Duodenal mucosa (tissue), 2 donors: ENCODE measurements around the gene DUSP3.

Source experiments
- H3K27ac ChIP-seq: one replicate; pipeline ENCODE4 v1.7.0; 2013; ENCODE audit warnings: low read depth, low read length
- H3K27me3 ChIP-seq, 2 donors: one replicate each; pipeline ENCODE4 v1.7.0; 2013; ENCODE audit warnings: low read length in 2 of 2, control low read depth in 1 of 2; ENCODE audit not compliant: insufficient read depth in 2 of 2, control insufficient read depth in 1 of 2
- H3K36me3 ChIP-seq, 2 donors: one replicate each; pipeline ENCODE4 v1.7.0; 2013; ENCODE audit warnings: low read length in 2 of 2, control low read depth in 1 of 2; ENCODE audit not compliant: insufficient read depth in 2 of 2, control insufficient read depth in 1 of 2
- H3K4me1 ChIP-seq, 2 donors: one replicate each; pipeline ENCODE4 v1.7.0; 2013; ENCODE audit warnings: low read length in 2 of 2, control low read depth in 1 of 2; ENCODE audit not compliant: insufficient read depth in 2 of 2, control insufficient read depth in 1 of 2
- H3K4me3 ChIP-seq, 2 donors: one replicate each; pipeline ENCODE4 v1.7.0; 2013; ENCODE audit warnings: low read length in 2 of 2, low read depth in 1 of 2
- H3K9ac ChIP-seq, 2 donors: one replicate each; pipeline ENCODE4 v1.7.0; 2013; ENCODE audit warnings: low read length in 2 of 2, low read depth in 1 of 2
- H3K9me3 ChIP-seq, 2 donors: one replicate each; pipeline ENCODE4 v1.7.0; 2013; ENCODE audit warnings: low read length in 2 of 2, control low read depth in 1 of 2; ENCODE audit not compliant: control insufficient read depth in 1 of 2

Gene DUSP3

DNA sequence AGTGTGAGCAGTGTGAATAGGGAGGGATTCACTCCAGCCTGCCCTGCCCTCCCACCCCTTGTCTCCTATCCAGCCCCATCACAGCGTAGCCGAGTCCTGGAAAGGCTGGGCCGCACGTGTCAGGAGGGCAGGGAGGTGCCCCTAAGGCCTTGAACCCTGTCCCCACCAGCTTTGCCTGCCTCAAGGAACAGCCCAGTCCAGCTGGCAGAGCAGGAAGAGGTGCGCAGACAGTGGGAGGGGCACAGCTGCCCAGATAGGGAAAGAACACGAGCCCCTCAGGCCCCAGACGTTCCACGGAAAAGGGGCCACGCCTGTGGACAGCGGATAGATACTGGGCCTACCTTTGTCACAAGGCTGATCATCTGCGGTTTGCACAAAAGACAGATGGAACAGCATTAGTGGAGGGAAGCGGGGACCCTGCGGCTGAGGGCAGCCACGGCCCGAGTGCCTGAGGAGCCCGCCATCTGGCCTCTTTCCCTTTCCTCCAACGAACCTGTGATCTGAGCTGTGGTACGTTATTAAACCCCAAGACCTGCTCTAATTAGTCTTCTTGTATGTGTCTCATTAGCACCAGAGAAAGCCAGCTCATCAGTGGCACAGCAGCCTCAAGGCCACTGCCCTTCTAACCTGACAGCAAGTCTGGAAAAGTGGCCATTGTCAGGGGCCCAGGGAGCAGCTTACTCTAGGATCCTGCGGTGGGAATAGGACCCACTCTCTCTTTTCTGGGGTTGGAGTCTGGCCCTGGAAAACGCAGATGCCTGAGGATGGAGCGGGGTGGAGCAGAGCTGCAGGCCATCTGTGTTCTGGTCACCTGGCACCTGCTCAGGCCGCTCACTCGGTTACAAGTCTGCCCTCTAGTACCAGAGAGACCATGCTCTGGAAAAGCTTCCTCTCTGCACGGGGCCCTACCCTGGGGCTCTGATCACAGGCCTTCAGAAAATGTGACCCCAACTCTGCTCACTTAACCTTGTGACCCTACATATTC, 37.9 kb upstream of the DUSP3 start:
- Histone ChIP-seq H3K4me1 (peaks cover 8 to 9% of the 10 kb centered on the region in 2 donors), H3K27me3 (no peaks in the 10 kb centered on the region), H3K36me3 (peaks cover 0 to 4% of the 10 kb centered on the region in 2 donors), H3K27ac (no peak overlapping the region), H3K9ac (no peak overlapping the region), H3K4me3 (no peak overlapping the region), H3K9me3 (no peaks in the 10 kb centered on the region)

DNA sequence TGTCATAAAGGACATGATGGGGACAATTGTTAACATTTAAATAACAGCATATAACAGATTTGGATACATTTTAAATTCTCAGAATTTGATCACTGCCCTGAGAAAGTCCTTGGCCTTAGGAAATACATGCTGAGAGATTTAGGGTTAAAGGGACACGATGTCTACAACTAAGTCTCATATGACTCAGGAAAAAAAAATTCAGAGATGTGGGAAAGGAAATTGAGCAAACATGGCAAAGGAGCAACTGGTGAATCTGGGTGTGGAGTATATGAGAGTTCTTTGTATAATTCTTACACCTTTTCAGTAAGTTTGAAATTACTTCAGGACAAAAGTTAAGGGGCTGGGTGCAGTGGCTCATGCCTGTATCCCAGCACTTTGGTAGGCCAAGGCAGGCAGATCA, 35.9 kb upstream of the DUSP3 start:
- Histone ChIP-seq H3K27ac (no peak overlapping the region), H3K9me3 (no peaks in the 10 kb centered on the region), H3K36me3 (peaks cover 0 to 4% of the 10 kb centered on the region in 2 donors), H3K4me1 (peaks cover 8 to 9% of the 10 kb centered on the region in 2 donors), H3K9ac (no peak overlapping the region), H3K4me3 (no peak overlapping the region), H3K27me3 (no peaks in the 10 kb centered on the region)

DNA sequence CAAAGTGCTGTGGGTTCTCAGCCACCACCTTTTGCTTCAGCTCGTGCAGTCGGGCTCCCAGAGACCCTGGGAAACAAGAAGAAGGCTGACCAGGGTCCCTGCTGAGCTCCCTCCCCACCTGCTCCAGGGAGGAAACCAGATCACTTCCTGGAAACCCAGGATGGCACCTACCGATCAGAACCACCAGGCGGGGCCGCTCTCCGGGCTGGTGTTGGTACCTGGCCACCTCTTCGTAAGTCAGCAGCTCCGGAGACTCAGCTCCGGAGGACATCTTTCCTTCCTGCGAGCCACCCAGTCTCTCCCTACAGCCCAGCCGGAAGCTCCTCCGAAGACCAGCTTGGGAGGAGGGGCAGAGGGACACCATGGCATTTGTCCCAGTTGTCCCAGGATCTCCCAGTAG, 35.2 kb upstream of the DUSP3 start:
- Histone ChIP-seq H3K36me3 (peaks cover 0 to 4% of the 10 kb centered on the region in 2 donors), H3K4me1 (peaks cover 8 to 9% of the 10 kb centered on the region in 2 donors), H3K27me3 (no peaks in the 10 kb centered on the region), H3K9me3 (no peaks in the 10 kb centered on the region), H3K9ac (no peak overlapping the region), H3K27ac (no peak overlapping the region), H3K4me3 (no peak overlapping the region)

- Histone ChIP-seq H3K36me3 (peaks cover 0 to 4% of the 10 kb centered on the region in 2 donors), H3K4me1 (peaks cover 8 to 9% of the 10 kb centered on the region in 2 donors), H3K27me3 (no peaks in the 10 kb centered on the region), H3K9me3 (no peaks in the 10 kb centered on the region), H3K27ac (no peak overlapping the region), H3K4me3 (no peak overlapping the region), H3K9ac (no peak overlapping the region)
Observed at GRCh38 chr17:43813386-43813785, 34.6 kb upstream of the DUSP3 start.

- Histone ChIP-seq H3K9me3 (no peaks in the 10 kb centered on the region), H3K4me1 (peaks cover 8 to 9% of the 10 kb centered on the region in 2 donors), H3K27me3 (no peaks in the 10 kb centered on the region), H3K36me3 (peaks cover 0 to 4% of the 10 kb centered on the region in 2 donors), H3K4me3 (no peak overlapping the region), H3K27ac (no peak overlapping the region), H3K9ac (no peak overlapping the region)
Observed at GRCh38 chr17:43812396-43813265, 33.9 kb upstream of the DUSP3 start.

DNA sequence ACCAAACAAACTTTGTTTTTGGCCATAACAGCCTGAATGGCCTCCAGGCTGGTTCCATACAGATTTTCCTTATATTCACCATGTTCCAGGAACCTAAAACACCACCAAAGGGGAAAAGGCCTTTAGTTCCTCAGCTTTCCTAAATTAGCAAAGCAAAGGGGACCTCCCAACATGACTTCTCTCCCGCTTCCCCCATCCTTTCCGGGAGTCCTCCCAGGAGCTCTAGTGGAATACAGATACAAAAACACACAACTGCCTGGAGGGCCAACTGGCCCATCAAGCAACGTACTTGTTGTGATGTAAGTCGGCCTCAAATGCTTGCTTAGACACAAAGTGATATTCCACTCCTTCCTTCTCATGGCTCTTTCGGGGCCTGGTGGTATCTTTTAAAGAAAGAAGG, 32.0 kb upstream of the DUSP3 start:
- H3K9ac ChIP-seq = no peak overlapping the region

GRCh38 chr17:43810226-43810715, 31.5 kb upstream of the DUSP3 start:
- Histone ChIP-seq H3K4me1 (no peaks in the 10 kb centered on the region), H3K9me3 (no peaks in the 10 kb centered on the region), H3K4me3 (no peak overlapping the region), H3K36me3 (peaks cover 0 to 4% of the 10 kb centered on the region in 2 donors), H3K27ac (no peak overlapping the region), H3K27me3 (no peaks in the 10 kb centered on the region), H3K9ac (no peak overlapping the region)

More for the DNA sequence above, 32.0 kb upstream of the DUSP3 start:
- Histone ChIP-seq H3K27me3 (no peaks in the 10 kb centered on the region), H3K27ac (no peak overlapping the region), H3K4me1 (no peaks in the 10 kb centered on the region), H3K36me3 (peaks cover 0 to 4% of the 10 kb centered on the region in 2 donors), H3K4me3 (no peak overlapping the region), H3K9me3 (no peaks in the 10 kb centered on the region)

DNA sequence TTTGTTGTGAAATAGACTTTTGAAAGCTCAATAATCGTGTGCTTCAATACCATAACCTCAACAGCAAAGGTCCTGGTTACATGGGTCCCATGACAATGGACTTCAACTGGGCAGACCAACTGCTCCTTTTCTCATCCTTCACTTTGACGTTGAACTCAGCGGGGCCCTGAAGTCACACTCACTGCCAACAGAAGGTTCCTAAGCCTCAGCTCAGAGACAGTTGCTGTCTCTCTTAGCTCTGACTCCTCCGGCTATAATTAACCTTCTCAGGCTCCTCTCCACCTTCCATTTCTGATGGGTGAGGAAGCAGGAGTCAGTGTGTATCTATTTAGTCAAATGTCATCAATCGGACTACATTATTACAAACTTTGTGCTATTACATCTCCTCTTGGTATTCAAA, 30.3 kb upstream of the DUSP3 start:
- Histone ChIP-seq H3K9ac (no peak overlapping the region), H3K4me1 (no peaks in the 10 kb centered on the region), H3K27ac (no peak overlapping the region), H3K36me3 (peaks cover 0 to under 1% of the 10 kb centered on the region in 2 donors), H3K9me3 (no peaks in the 10 kb centered on the region), H3K4me3 (no peak overlapping the region), H3K27me3 (no peaks in the 10 kb centered on the region)

DNA sequence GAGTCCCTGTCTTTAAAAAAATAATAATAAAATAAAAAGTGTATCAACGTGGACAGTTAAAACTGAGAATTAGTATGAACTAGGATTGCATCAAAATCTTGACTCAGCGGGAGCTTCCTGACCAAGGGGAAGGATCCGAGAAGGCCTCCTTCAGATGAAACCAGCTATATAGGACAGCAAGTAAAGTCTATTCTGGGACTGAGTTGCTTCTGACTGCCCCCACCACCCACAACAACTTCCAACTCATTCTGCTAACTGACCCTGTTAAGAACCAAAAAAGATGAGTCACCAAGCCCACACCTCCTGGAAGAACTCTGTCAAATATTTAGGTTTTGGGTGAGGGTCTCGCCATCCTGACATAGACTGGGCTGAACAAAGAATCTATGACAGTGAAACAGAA, 29.3 kb upstream of the DUSP3 start:
- no peak overlapping the region for H3K4me3 ChIP-seq
- H3K27me3 ChIP-seq = no peaks in the 10 kb centered on the region
- no peak overlapping the region for H3K27ac ChIP-seq
- no peaks in the 10 kb centered on the region for H3K9me3 ChIP-seq
- H3K36me3 ChIP-seq = no peaks in the 10 kb centered on the region
- H3K9ac ChIP-seq = no peak overlapping the region
- H3K4me1 ChIP-seq = no peaks in the 10 kb centered on the region

- Histone ChIP-seq H3K9me3 (no peaks in the 10 kb centered on the region), H3K36me3 (peaks cover 0 to 3% of the 10 kb centered on the region in 2 donors), H3K4me1 (no peaks in the 10 kb centered on the region), H3K4me3 (no peak overlapping the region), H3K27me3 (no peaks in the 10 kb centered on the region), H3K27ac (no peak overlapping the region), H3K9ac (no peak overlapping the region)
Observed at GRCh38 chr17:43805117-43805516, 26.3 kb upstream of the DUSP3 start.
